Lung (tissue), 12 donors: Measurements from ENCODE around the gene PTGIS. TPM values are rescaled to one million over a fixed set of nuclear protein-coding genes. Genes with fewer than 3 reads are reported as not detected.

Experiments
- ATAC-seq: fragments of 200-7000 bp; cut with Tn5 transposase; one replicate; pipeline ENCODE4 v1.9.1; 2020; ENCODE audit warnings: moderate number of reproducible peaks; ENCODE audit not compliant: insufficient read depth, low FRiP score
- DNase-seq, 3 donors: peaks; one replicate each; pipeline ENCODE4 v3.0.0-alpha.2; 2013 to 2017
- H3K27ac ChIP-seq, 2 donors: one replicate each; pipeline ENCODE4 v1.5.1; 2013; ENCODE audit warnings: mild to moderate bottlenecking in 2 of 2, moderate library complexity in 2 of 2, control low read depth in 1 of 2, inconsistent platforms in 1 of 2, low read depth in 1 of 2, low read length in 1 of 2
- H3K27me3 ChIP-seq, 3 donors: one replicate each; pipeline ENCODE4 v1.5.1; 2013; ENCODE audit warnings: low read length in 2 of 3; ENCODE audit not compliant: control insufficient read depth in 3 of 3, insufficient read depth in 3 of 3
- H3K36me3 ChIP-seq, 4 donors: one replicate each; pipeline ENCODE4 v1.5.1; 2013; ENCODE audit warnings: low read length in 4 of 4, mild to moderate bottlenecking in 1 of 4, moderate library complexity in 1 of 4; ENCODE audit not compliant: control insufficient read depth in 4 of 4, insufficient read depth in 4 of 4
- H3K4me1 ChIP-seq, 5 donors: one replicate each; pipeline ENCODE4 v1.5.1; 2013; ENCODE audit warnings: low read length in 5 of 5, mild to moderate bottlenecking in 2 of 5, moderate library complexity in 1 of 5; ENCODE audit not compliant: control insufficient read depth in 5 of 5, insufficient read depth in 5 of 5
- H3K4me3 ChIP-seq: one replicate; pipeline ENCODE4 v1.5.1; 2013; ENCODE audit warnings: mild to moderate bottlenecking, control low read depth, moderate library complexity
- H3K9ac ChIP-seq, 2 donors: one replicate each; pipeline ENCODE4 v1.5.1; 2013; ENCODE audit warnings: low read length in 2 of 2, control low read depth in 1 of 2; ENCODE audit not compliant: insufficient read depth in 1 of 2
- H3K9me3 ChIP-seq, 4 donors: one replicate each; pipeline ENCODE4 v1.5.1; 2013; ENCODE audit warnings: low read length in 3 of 4, mild to moderate bottlenecking in 1 of 4, moderate library complexity in 1 of 4; ENCODE audit not compliant: control insufficient read depth in 4 of 4, insufficient read depth in 3 of 4
- CTCF ChIP-seq: IDR thresholded peaks from 2 replicates; pipeline ENCODE4 v1.5.1; 2012; ENCODE audit warnings: mild to moderate bottlenecking; ENCODE audit errors: control extremely low read depth, extremely low read depth
- WGBS, 2 donors: extraction: QIAGEN DNeasy Blood & Tissue Kit; methylation state at CpG; one replicate each; pipeline ENCODE4 v1.1.7; 2013; 5-methylcytosine and 5-hydroxymethylcytosine counted together
- polyA plus RNA-seq, 2 donors: library from polyadenylated mRNA; stranded (reverse); fragments of 200-250 nt; gene quantifications; one replicate each; pipeline ENCODE4 v1.2.1, GENCODE V29; 2013
- total RNA-seq, 2 donors: library from RNA; depleted of rRNA in 1 of 2; stranded (reverse); fragments of >200 nt in 1 of 2; gene quantifications; one replicate each; pipeline ENCODE4 v1.2.1, GENCODE V29; 2014 to 2021
- donor health status: control.
- donor health status: control.
- donor health status: Bipolar disorder and iron deficiency.
- donor health status: healthy.
- donor health status: DM: yes; HTN: yes; CAD: no.

The PTGIS gene
- total and polyA plus RNA-seq, 4 donors = 5.3 to 43.8 (median 14.9) TPM

DNA sequence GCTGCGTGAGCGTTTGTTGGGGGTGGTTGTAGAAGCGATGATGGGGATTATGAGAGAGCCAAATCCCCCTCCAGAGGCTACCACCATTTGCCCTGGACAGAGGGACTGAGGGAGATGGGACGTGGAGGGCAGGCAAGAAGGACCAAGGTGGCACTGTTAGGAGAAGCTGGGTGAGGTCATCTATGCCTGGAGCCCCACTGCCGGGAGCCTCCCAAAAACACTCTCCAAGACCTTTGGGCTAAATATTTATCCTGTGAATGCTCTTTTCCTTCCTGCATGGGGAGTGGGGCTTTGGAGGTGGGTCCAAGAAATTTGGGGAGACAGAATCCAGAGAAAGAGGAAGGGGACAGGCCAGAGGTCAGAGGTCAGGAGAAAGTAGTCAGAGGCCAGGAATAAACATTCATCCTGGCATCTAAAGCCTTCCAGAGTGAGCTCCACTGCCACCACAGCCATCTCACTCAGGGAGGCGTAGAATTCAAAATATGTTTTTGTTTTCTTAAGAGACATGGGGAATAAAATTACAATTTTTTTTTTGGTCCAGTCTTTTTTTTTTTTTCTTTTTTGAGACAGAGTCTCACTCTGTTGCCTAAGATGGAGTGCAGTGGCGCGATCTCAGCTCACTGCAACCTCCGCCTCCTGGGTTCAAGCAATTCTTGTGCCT lies 17.8 kb upstream of the PTGIS start:
- ATAC-seq (no peak), DNase-seq (no peak)
- Histone ChIP-seq H3K4me1 (peaks cover 0 to 15% (median 6%) of the 10 kb centered on the region in 5 donors), H3K27ac (no peak overlapping the region), H3K27me3 (no peaks in the 10 kb centered on the region), H3K9ac (no peak overlapping the region), H3K4me3 (no peak overlapping the region), H3K9me3 (peaks cover 0 to 5% (median 0%) of the 10 kb centered on the region in 4 donors), H3K36me3 (no peaks in the 10 kb centered on the region)
- no peak for TF ChIP-seq CTCF
- 90 to 94% methylated on average over 9 of the region's 9 CpGs for WGBS, 2 donors

DNA sequence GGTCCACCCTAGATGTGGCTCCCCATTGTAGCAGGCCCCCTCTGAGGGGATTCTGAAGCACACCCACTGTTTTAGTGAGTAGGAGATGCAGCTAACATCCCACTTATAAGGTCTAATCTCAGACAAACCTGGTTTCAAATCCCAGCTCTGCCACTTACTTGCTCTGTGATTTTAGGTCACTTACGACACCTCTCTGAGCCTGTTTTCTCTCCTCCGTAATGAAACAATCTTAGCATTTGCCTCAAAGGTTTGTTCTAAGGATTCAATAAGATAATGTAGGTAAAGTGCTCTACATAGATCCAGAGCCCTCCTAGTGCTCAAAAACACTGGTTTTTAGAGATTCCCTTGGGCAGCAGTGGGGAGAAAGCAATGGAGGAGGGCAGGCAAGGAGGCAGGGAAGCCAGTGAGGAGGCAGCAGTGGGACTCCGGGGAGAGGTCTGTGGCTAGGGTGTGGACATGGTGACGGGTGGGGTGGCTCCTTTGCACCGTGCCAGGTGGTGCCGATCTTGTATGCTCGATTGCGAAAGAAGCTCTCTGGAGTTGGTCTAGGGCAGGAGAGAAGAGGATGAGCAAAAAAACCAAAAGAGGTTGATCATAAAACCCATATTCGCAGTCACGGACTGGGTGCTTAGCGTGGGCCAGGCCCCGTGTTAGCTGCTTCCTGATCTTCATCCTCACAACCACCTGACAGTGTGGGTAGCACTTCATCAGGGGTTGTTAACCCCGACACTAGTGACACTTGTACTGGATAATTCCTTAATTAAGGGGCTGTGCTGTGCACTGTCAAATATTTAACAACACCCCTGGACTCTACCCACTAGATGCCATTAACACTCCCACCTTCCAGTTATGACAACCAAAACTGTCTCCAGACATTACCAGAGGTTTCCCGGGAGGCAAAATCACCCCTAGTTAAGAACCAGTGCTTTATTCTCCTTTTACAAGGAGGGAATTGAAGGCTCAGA lies 16.8 kb upstream of the PTGIS start:
- DNase-seq = no peak
- no peak for ATAC-seq

DNA sequence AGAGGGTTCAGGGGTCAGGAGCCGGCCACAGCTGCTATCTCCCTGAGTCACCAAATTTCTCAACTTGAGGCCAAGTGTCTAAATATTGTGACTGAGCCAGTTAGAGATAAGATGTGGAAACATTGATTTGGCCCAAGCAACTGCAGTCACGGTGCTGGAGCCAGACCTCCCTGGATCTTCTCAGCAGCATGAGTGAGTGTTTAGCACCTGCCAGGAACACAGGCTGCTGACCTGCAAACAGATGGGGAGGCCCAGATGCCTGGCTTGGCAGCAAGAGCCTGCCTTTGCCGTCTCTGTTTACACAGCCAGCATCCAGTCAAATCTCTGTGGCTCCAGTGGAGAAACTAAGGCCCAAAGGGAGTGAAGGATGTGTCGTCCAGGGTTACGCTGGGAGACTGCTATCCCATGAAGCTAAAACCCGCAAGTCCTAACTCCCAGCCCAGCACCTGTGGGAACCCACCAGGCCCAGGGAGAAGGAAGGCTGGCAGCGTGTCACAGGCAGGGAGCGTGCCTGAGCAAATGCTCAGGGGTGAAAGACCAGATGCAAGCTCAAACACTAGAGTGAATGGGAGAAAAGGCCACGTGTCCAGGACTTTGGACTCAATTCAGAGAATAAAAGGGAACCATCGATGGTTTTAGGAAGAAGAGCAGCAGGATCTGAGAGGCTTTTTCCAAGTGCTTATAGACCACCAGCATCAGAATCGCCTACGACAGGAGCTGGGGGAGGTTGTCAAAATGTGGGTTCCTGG lies 15.9 kb upstream of the PTGIS start:
- 47 to 67% methylated on average over 12 of the region's 12 CpGs for WGBS, 2 donors
- peaks cover 0 to 5% (median 0%) of the 10 kb centered on the region in 4 donors for H3K9me3 ChIP-seq
- DNase-seq (peak; percentile 56 to 75 (median 66)), ATAC-seq (peak; percentile 85)
- H3K4me3 ChIP-seq = no peak overlapping the region
- H3K9ac ChIP-seq = no peak overlapping the region
- peak overlapping the region; percentile 8 to 37 for H3K27ac ChIP-seq
- H3K27me3 ChIP-seq = no peaks in the 10 kb centered on the region
- H3K36me3 ChIP-seq = no peaks in the 10 kb centered on the region
- peaks cover 0 to 22% (median 9%) of the 10 kb centered on the region in 5 donors for H3K4me1 ChIP-seq
- no peak for TF ChIP-seq CTCF

More for the DNA sequence above, 16.8 kb upstream of the PTGIS start:
- Histone ChIP-seq H3K4me1 (peaks cover 0 to 22% (median 8%) of the 10 kb centered on the region in 5 donors), H3K27me3 (no peaks in the 10 kb centered on the region), H3K27ac (no peak overlapping the region), H3K9ac (no peak overlapping the region), H3K4me3 (no peak overlapping the region), H3K9me3 (peaks cover 0 to 5% (median 0%) of the 10 kb centered on the region in 4 donors), H3K36me3 (no peaks in the 10 kb centered on the region)
- 66% methylated on average over 14 of the region's 14 CpGs for WGBS, 2 donors
- no peak for TF ChIP-seq CTCF
